Testis (tissue), 2 donors: ENCODE measurements around the gene PARVG.

ENCODE experiments used
- CTCF ChIP-seq, 3 experiments: fragments of 450-650 bp in 2 of 3; fragments of 200-600 bp in 1 of 3; sonication (generic) in 1 of 3; IDR thresholded peaks; one replicate each; pipeline ENCODE4 v1.5.1; 2016 to 2019; ENCODE audit warnings: antibody characterized with exemption in 3 of 3, mild to moderate bottlenecking in 2 of 3, moderate library complexity in 1 of 3
- POLR2A ChIP-seq: fragments of 450-650 bp; IDR thresholded peaks from one replicate; pipeline ENCODE4 v1.6.1; 2017; ENCODE audit warnings: antibody characterized with exemption, mild to moderate bottlenecking, moderate library complexity

- TF ChIP-seq CTCF (IDR thresholded peaks at IDR 0.05) (no peak), POLR2A (no peak)
Measured at GRCh38 chr22:44133161-44133560, 47.6 kb upstream of the PARVG start.
